Renal cortex interstitium (tissue), 11 donors: ENCODE results near the gene RGS6. TPM values are rescaled to one million over a fixed set of nuclear protein-coding genes. Genes with fewer than 3 reads are reported as not detected.
A peak's percentile ranks its signal among the peaks of the same experiment; 100 is the strongest.

Experiments
- DNase-seq, 11 donors: peaks; one replicate each; pipeline ENCODE4 v3.0.0-alpha.2; 2013; ENCODE audit warnings: low read depth in 9 of 11, low spot score in 4 of 11; ENCODE audit errors: extremely low read depth in 1 of 11
- polyA plus RNA-seq, 3 donors: library from polyadenylated mRNA; unstranded; fragments of 120-200 nt; gene quantifications; one replicate each; pipeline ENCODE4 v1.2.1, GENCODE V29; 2013; ENCODE audit not compliant: insufficient read length in 3 of 3

RGS6 gene
- polyA plus RNA-seq, 3 donors: 1.4 to 1.7 (median 1.4) TPM

- no peak for DNase-seq
Observed at GRCh38 chr14:72182708-72183432, 250.6 kb downstream of the RGS6 start.

DNA sequence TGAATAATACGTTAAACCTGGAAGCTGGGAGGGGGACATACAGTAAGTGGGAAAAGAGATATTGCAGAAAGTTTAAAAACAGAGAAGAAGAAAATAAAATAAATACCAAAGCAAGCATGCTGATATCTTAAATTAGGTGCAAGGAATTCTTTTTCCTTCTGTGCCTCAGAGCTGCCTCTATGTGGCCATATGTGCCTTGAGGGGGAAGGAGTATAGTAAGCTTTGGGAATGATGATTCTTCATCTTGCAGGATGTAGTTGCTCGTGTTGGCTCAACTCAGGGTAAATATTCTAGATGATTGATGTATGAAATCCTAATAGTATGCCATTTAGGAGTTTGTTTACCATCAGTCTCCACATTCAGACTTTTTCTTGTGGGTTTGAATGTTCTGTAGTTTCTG, 251.4 kb downstream of the RGS6 start:
- DNase-seq: no peak

- peak in 7 of 11 donors; percentile 3 to 22 (median 15) for DNase-seq
Observed at GRCh38 chr14:72186523-72186922, 254.3 kb downstream of the RGS6 start.

DNA sequence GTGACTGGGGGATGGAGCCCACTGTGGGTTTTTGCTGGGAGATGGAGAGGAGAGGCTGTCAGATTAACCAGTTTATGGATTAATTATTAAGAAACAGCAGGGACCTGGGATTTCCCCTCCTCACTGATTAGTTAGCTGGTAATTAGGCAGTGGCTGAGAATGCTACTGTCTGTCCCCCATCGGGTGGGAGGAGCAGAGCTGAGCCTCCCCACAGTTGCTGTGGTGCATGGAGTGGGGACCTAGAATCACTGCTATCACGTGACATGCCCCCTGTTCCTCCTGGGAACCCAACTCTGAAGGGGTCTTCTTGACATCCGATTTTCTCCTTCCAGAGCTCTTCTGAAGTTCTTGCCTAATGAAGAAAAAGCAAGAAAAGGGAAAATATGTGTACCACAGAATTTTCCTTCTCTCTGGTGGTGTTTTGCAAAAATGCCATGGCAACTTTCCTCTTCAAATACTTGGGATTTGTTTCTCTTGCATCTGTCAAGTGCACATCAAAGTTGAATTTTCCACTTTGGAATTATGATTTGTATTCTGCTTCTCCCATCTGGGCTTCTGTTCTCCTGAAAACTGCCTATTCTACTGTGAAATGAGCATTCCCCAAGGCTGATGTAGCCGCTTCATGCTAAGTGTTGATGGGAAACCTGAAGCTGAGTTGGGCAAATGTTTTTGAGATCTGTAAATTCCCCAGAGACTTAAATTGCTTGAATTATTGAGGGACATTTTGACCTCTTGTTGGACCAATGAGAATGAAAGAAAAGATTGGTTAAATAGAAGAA, 264.2 kb downstream of the RGS6 start:
- DNase-seq: no peak

GRCh38 chr14:72201645-72202044, 269.4 kb downstream of the RGS6 start:
- DNase-seq: no peak

DNA sequence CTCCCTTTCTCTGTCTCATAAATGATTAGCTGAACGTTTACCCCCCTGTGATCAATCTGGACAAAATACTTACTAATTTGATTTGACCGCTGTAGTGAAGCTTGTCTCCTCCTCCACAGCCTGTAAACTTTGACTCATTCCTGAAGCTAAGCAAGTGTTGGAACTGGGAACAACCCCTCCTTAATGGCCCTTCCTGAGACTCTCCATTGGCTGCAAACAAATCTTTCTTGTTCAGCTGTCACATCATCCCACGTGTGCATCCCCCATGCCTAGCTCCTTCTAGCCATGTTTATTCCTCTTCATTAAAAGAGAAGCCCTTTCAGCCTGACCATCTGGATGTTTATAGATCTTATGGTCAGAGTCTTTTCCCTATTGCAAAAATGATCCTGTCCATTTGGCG, 281.2 kb downstream of the RGS6 start:
- peak in 9 of 11 donors; percentile 7 to 45 (median 26) for DNase-seq

DNA sequence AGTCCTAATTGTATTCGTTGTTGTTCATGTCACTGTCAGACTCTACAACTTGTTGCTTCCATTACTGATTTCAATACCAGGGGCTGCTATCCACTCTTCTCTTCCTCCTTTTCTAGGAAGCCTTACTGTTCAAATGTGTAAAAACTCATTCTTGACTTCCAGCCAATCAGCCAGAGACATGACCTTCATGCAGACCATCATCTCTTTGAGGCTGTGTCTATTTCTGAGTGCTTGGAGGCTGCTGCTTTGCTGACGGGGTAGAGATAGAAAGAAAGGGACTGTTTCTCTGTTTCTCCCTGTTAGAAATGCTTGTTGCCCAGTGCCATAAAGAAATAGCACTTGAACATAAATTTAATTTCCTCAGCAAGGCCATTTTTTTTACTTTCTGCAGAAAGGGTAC, 282.9 kb downstream of the RGS6 start:
- no peak for DNase-seq

GRCh38 chr14:72217135-72217534, 284.9 kb downstream of the RGS6 start:
- no peak for DNase-seq

DNA sequence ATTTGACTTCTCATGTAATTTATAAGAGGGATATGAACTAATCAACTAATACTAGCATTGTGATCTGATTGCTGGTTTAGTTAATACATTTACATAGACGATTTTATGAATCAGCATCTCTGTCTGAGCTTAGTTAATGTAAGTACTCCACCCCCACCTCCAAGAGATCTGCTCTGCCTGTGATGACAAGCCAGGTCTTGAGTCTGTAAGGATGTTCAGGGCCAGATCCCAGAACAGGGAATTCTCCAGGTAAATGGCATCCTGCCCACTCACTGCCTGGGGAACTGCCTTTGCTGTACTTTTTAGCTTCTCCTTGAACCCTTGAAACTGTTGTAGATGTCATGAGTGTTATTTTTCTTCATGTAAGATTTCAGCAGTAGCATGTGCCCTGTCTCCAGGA, 289.8 kb downstream of the RGS6 start:
- DNase-seq: no peak

GRCh38 chr14:72236629-72237028, 304.4 kb downstream of the RGS6 start:
- DNase-seq: no peak

DNA sequence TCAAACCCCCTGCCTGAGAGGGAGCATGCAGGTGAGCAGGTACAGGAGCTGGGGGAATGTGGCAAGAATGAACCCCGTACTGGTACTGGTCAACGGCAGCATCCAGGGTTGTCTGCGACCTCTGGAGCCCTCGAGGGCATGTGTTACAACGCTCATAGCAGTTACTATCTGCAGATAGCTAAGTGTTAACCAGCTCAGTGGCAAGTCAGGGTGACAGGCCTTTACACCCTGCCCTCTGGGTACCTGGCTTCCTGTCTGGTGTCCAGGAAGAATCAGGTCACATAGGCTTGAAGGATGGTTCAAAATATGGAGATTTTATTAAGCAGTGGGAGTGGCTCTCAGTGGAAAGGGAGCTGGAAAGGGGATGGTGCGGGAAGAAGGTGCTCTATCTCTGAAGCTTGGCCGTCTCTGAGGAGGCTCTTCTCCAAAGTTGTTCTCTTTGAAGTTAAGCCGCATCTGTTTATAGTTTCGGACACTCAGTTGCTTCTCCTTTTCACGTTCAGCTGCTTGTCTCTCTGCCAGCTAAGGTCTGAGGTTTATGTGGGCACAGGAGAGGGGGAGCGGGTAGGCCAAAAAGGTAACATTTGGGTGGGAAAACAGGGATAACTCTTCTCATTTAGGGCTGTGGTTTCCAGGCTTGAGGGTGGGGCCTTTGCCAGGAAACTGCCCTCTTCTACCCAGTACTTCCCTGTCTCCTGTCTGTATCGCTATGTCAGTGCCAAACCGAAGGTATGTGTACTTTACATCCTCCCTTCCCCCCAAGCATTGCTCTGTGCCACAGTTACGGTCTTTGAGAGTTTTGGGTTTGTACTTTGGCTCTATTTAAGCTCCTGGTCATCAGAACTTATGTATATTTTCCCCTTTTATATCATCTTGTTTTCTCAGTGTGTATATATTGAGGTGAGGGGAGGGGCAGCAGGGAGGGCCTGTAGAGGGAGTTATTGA, 305.8 kb downstream of the RGS6 start:
- DNase-seq: no peak

GRCh38 chr14:72243309-72244293, 311.4 kb downstream of the RGS6 start:
- no peak for DNase-seq

DNA sequence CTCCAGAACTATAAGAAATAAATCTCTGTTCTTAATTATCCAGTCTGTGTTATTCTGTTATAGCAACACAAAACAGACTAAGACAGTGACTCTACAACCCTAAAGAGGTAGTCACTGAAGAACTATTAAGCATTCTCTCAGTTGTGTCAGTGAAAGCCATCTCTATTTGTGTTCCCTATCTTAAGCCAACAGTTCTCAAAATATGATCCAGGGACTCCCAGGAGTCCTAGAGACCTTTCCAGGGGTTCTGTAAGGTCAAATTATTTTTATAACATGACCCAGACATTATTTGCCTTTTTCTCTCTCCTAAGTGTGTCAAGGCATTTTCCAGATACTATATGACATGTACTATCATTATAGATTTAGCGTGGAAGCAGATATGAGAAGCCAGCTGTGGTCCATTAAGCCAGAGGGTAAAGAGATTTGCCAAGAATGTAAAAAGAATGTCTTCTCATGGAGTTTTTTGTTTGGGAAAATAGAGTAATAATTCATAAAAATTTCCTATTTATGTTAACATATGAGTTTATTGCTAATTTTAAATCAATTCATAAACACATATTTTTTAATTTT, 315.8 kb downstream of the RGS6 start:
- DNase-seq: peak in 2 of 11 donors; percentile 8 to 10

- DNase-seq: no peak
Observed at GRCh38 chr14:72253503-72253902, 321.3 kb downstream of the RGS6 start.

- no peak for DNase-seq
Observed at GRCh38 chr14:72254202-72254936, 322.1 kb downstream of the RGS6 start.

DNA sequence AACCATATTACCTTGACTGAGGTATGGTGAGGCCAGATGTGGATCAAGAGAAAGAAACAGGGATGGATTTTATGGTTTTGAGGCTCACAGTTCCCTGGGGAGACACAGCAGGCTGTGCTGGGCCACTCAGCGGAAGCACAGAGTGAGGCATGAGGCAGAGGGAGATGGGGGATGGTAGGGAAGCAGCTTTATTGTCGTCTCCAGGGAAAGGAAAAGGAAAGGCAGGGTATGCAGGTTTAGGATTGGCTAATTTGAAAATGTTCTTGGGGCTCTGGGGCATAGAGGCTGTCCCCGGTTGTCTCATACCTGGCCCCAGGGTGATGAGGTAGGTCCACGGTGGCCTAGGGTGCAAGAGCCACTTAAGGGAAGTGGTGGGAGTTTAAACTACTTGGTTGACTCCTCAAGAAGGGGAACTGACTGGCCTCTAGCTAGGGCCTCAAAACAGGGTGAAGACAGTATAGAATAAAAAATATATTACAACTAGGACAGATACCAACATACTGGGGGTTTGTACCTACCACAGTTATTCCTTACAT, 322.8 kb downstream of the RGS6 start:
- DNase-seq: no peak

GRCh38 chr14:72256055-72256454, 323.8 kb downstream of the RGS6 start:
- DNase-seq: no peak
